ENCODE measurements around the gene ARMS2. TPM values are rescaled to one million over a fixed set of nuclear protein-coding genes. Genes with fewer than 3 reads are reported as not detected.

Gene ARMS2
- total RNA-seq, 1 donor from 2014 or later: not detected

- H3K27me3 Mint-ChIP-seq (ENCODE audit: unreplicated experiment): no peaks in the 10 kb centered on the region
- no peak overlapping the region for H3K4me3 Mint-ChIP-seq (ENCODE audit: unreplicated experiment)
- no peak for DNase-seq (ENCODE audit: extremely low spot score, unreplicated experiment)
- H3K36me3 Mint-ChIP-seq (ENCODE audit: unreplicated experiment): peaks cover 4% of the 10 kb centered on the region
- H3K9me3 Mint-ChIP-seq (ENCODE audit: unreplicated experiment): no peaks in the 10 kb centered on the region
- no peak overlapping the region for H3K27ac Mint-ChIP-seq (ENCODE audit: unreplicated experiment)
- TF ChIP-seq CTCF (IDR thresholded peaks at IDR 0.05): no peak
- H3K4me1 Mint-ChIP-seq (ENCODE audit: unreplicated experiment): peaks cover 53% of the 10 kb centered on the region
These were observed 4.2 kb downstream of the ARMS2 start for GRCh38 chr10:122458693-122459092.

GRCh38 chr10:122459561-122460273 is 5.3 kb downstream of the ARMS2 start:
- no peak for TF ChIP-seq CTCF (IDR thresholded peaks at IDR 0.05)
- peaks cover 56% of the 10 kb centered on the region for H3K4me1 Mint-ChIP-seq (ENCODE audit: unreplicated experiment)
- peak overlapping the region; percentile 38 for H3K4me3 Mint-ChIP-seq (ENCODE audit: unreplicated experiment)
- DNase-seq (ENCODE audit: extremely low spot score, unreplicated experiment): no peak
- no peaks in the 10 kb centered on the region for H3K27me3 Mint-ChIP-seq (ENCODE audit: unreplicated experiment)
- H3K36me3 Mint-ChIP-seq (ENCODE audit: unreplicated experiment): peaks cover 9% of the 10 kb centered on the region
- H3K9me3 Mint-ChIP-seq (ENCODE audit: unreplicated experiment): no peaks in the 10 kb centered on the region
- peak overlapping the region; percentile 78 for H3K27ac Mint-ChIP-seq (ENCODE audit: unreplicated experiment)

- DNase-seq (ENCODE audit: extremely low spot score, unreplicated experiment): peak; percentile 84
- TF ChIP-seq CTCF (IDR thresholded peaks at IDR 0.05): no peak
- H3K9me3 Mint-ChIP-seq (ENCODE audit: unreplicated experiment): no peaks in the 10 kb centered on the region
- peak overlapping the region; percentile 55 for H3K4me3 Mint-ChIP-seq (ENCODE audit: unreplicated experiment)
- no peaks in the 10 kb centered on the region for H3K27me3 Mint-ChIP-seq (ENCODE audit: unreplicated experiment)
- peaks cover 19% of the 10 kb centered on the region for H3K36me3 Mint-ChIP-seq (ENCODE audit: unreplicated experiment)
- peaks cover 56% of the 10 kb centered on the region for H3K4me1 Mint-ChIP-seq (ENCODE audit: unreplicated experiment)
- H3K27ac Mint-ChIP-seq (ENCODE audit: unreplicated experiment): peak overlapping the region; percentile 74
These were observed 6.4 kb downstream of the ARMS2 start for GRCh38 chr10:122460891-122461293.

GRCh38 chr10:122461367-122461728 is 6.9 kb downstream of the ARMS2 start, which contains the start of gene HTRA1:
TSS of gene HTRA1 (plus strand) at chr10:122461553. CDS start at chr10:122461653, 100 bp downstream.
- H3K27ac Mint-ChIP-seq (ENCODE audit: unreplicated experiment): peak within 1 kb of the TSS; percentile 88
- peak within 1 kb of the TSS; percentile 90 for H3K4me3 Mint-ChIP-seq (ENCODE audit: unreplicated experiment)
- no peaks in the 10 kb centered on the region for H3K9me3 Mint-ChIP-seq (ENCODE audit: unreplicated experiment)
- H3K4me1 Mint-ChIP-seq (ENCODE audit: unreplicated experiment): peaks cover 61% of the 10 kb centered on the region
- TF ChIP-seq CTCF (IDR thresholded peaks at IDR 0.05): no peak
- H3K27me3 Mint-ChIP-seq (ENCODE audit: unreplicated experiment): no peaks in the 10 kb centered on the region
- peaks cover 19% of the 10 kb centered on the region for H3K36me3 Mint-ChIP-seq (ENCODE audit: unreplicated experiment)
- DNase-seq (ENCODE audit: extremely low spot score, unreplicated experiment): peak; percentile 93

- no peak for DNase-seq (ENCODE audit: extremely low spot score, unreplicated experiment)
- Mint-ChIP-seq H3K27me3 (ENCODE audit: unreplicated experiment) (no peaks in the 10 kb centered on the region), H3K9me3 (ENCODE audit: unreplicated experiment) (no peaks in the 10 kb centered on the region), H3K4me3 (ENCODE audit: unreplicated experiment) (peak overlapping the region; percentile 90), H3K36me3 (ENCODE audit: unreplicated experiment) (peaks cover 22% of the 10 kb centered on the region), H3K27ac (ENCODE audit: unreplicated experiment) (peak overlapping the region; percentile 88), H3K4me1 (ENCODE audit: unreplicated experiment) (peaks cover 63% of the 10 kb centered on the region)
- no peak for TF ChIP-seq CTCF (IDR thresholded peaks at IDR 0.05)
These were observed 7.5 kb downstream of the ARMS2 start for GRCh38 chr10:122461729-122462532.
